ENCODE data around the gene PRDM8. TPM values are rescaled to one million over a fixed set of nuclear protein-coding genes. Genes with fewer than 3 reads are reported as not detected.

PRDM8 gene
- total and polyA plus RNA-seq, 2 of the 8 experiments (the other 6 are each of a cell fraction or from before 2014, with no cell fraction given), result not detected

- TF ChIP-seq RFX5 (IDR thresholded peaks at IDR 0.05; ENCODE audit: borderline replicate concordance, low read depth, low read length) (no peak), BCL11A (IDR thresholded peaks at IDR 0.05; ENCODE audit: low read depth in 2 of 2, low read length in 2 of 2) (no peak), MAX (IDR thresholded peaks at IDR 0.05) (no peak), CBX5 (IDR thresholded peaks at IDR 0.05; ENCODE audit: low read depth, low read length) (no peak)
Measured at GRCh38 chr4:80240976-80241375, 43.7 kb downstream of the PRDM8 start (continued).

Data from H1 (cell line).